ENCODE measurements around the gene KLHL40.

KLHL40 gene

DNA sequence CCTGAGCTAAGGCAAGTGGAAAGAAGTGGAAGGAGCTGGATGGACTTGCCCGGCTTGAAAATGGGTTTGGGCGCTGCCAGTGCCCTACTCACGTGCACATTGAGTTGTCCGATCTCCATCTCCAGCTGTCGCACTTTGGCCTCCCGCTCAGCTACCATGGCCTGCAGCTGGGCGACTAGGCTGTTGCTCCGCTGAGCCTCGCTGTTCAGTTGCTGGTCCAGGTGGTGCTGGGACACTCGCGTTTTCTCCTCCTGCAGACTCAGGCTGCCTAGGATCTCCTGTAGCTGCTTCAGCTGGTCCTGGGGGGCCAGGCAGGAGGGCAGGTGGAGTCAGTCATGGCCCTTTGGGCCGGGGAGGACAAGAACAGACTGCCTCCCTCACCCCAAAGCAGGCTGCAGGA is 50.3 kb downstream of the KLHL40 start:
- no peak for DNase-seq (ENCODE audit: low read depth in 1 of 2, low spot score in 1 of 2)

DNA sequence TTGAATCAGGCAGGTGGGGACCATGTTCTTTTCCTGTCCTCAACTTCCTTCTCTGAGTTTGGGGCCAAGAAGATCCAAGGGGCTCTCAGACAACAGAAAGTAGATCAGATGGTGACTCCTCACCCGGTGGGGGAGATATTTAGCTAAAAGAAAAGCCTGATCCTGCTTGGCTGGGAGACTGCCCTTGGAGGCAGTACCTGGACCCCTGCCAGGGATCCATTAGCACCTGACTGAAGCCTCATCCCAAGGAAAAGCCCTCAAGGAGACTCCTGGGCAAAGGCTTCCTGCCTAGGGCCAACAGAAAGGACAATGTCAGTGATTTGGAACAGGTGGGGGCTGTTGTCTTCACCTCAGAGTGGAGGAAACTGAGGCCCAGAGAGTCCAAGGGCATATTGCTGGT is 50.7 kb downstream of the KLHL40 start:
- DNase-seq (ENCODE audit: low read depth in 1 of 2, low spot score in 1 of 2) = no peak

DNA sequence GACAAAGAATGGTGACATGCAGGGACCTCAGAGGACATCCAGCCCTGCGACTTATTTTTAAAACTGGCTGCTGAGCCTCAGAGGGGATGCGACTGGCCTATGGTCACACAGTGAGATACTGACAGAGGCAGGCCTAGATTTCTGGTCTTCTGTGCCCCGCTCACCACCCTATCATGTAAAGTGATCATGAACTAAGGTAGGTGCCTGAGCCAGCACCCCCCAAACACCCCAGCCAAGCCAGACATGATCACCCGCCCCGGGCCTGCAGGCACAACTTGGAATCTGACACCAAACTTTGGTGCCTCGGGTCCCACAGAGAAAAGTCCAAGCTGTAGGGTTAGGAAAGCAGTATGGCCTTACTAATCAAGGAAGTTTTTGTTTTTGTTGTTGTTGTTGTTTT is 51.2 kb downstream of the KLHL40 start:
- no peak for DNase-seq (ENCODE audit: low read depth in 1 of 2, low spot score in 1 of 2)

DNA sequence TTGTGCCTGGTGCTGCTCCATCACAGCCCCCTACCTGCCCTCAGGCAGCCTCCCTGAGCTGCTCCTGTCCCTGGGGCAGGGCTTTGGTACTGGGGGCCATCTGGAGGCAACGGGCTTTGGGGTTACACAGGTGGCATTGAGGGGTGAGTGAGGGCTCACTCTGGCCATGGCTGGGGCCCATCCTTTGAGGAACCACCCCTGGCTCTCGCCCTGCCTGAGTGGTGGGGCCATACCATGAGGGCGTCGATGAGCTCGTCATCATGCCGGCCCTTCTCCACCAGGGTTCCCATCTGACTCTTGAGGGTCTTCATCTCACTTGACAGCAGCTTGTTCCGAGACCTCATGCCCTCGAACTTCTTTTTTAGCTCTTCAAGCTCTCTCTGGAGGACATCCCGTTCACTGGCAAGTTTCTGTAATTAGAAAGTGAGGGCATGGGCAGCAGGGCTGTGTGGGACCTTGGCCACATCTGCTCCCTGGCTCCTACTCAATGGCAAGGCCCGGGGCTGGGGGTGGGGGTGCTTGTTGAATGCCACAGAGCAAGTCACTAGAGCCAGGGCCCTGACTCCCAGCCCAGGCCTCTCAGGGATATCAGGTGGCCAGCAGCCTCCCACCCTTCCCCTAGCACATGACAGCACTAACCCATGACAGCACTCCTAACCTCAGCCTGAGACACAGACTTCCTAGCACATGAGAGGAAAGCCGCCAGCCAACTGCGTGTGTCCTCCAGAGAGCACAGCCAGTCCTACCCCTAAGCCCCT is 54.2 kb downstream of the KLHL40 start:
- DNase-seq (ENCODE audit: low read depth in 1 of 2, low spot score in 1 of 2) = no peak

DNA sequence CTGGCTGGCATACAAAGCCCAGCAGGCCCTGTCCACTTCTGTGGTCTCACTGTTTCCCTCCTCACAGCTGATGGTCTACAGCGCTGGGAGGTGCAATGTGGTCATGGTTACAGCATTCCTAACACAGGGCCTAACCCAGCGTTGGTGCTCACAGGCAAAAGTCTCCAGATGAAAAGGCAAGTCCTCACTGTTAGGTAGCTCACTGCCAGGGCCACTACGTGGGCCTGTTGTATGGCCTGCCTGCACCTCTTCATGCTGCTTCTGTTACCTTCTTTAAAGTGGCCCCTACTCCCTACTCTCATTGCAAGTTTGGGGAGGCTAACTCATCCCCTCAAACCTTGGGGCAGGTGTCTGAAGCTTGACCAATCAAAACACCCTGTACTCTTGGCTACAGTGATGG is 56.5 kb downstream of the KLHL40 start:
- DNase-seq (ENCODE audit: low read depth in 1 of 2, low spot score in 1 of 2) = no peak
